GM12864 (cell line): ENCODE data around the gene NUP35.

Experiments used
- DNase-seq: peaks from one replicate; pipeline ENCODE4 v3.0.0-alpha.2; 2011; ENCODE audit warnings: low read depth
- H3K4me3 ChIP-seq: 2 replicates; pipeline ENCODE4 v1.5.1; 2011; ENCODE audit warnings: mild to moderate bottlenecking, low read depth, low read length, control low read depth
- CTCF ChIP-seq: IDR thresholded peaks from 2 replicates; pipeline ENCODE4 v1.5.1; 2011; ENCODE audit warnings: low read depth, mild to moderate bottlenecking, moderate library complexity, low read length, control low read depth, inconsistent platforms; ENCODE audit errors: missing control alignments

The NUP35 gene

DNA sequence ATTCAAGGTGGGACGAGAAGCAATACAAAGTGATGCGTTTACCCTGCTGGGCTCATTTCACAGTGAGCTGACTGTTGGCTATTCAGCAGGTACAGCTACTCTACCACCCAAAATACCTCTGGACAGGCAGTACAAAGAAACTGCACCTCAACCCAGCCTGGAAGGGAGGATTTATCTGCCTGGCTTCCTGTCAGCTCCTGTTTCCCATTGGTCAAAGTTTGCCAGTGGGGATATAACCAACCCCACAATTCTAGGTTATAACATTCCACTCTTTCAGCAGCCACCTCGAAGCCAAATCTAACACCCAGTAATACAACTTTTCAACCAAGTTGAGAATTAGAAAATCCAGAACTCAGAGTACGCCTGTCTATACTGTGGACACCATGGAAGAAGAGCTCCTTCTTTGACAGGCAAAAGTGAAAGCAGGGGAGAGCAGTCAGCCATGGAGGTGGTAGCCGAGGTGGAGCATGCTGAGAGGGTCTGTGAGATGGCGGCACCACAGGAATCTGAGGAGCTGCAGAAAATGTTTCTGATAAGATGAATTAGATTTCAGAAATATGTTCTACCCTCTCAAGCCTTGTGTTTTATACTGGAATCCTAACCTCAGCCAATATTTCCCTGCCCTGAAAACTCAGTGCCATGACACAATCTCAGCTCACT lies 34.9 kb upstream of the NUP35 start:
- H3K4me3 ChIP-seq = peak overlapping the region; percentile 23; the same call in 1 of the 2 replicates
- no peak for DNase-seq
- TF ChIP-seq CTCF = no peak

GRCh38 chr2:183091318-183091953 lies 32.8 kb upstream of the NUP35 start:
- no peak for TF ChIP-seq CTCF
- DNase-seq = no peak
- H3K4me3 ChIP-seq = no peak overlapping the region

GRCh38 chr2:183091954-183092345 lies 32.3 kb upstream of the NUP35 start:
- no peak for DNase-seq
- no peak overlapping the region for H3K4me3 ChIP-seq
- no peak for TF ChIP-seq CTCF

- no peak for DNase-seq
- TF ChIP-seq CTCF = no peak
These were observed 30.2 kb upstream of the NUP35 start for GRCh38 chr2:183093857-183094657.

GRCh38 chr2:183105402-183106134 lies 18.7 kb upstream of the NUP35 start:
- H3K4me3 ChIP-seq = no peak overlapping the region
- no peak for DNase-seq
- TF ChIP-seq CTCF = no peak

More at GRCh38 chr2:183093857-183094657, 30.2 kb upstream of the NUP35 start:
- no peak overlapping the region for H3K4me3 ChIP-seq

DNA sequence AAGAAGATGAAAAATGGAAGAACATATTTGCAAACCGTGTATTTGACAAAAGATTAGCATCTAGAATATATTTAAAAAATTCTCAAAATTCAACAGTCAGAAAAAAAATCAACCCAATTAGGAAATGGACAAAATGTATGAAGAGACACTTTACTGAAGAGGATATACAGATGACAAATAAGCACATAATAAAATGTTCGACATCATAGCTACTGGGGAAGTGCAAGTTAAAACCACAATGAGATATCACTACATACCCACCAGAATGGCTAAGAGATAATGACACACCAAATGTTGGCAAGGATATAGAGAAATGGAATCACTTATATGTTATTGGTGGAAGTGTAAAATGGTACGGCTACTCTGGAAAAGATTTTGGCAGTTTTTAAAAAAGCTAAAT lies 11.7 kb upstream of the NUP35 start:
- TF ChIP-seq CTCF = no peak
- no peak overlapping the region for H3K4me3 ChIP-seq
- no peak for DNase-seq
